Gastroesophageal sphincter (tissue), 4 donors: ENCODE results near the gene RAB5B. TPM values are rescaled to one million over a fixed set of nuclear protein-coding genes. Genes with fewer than 3 reads are reported as not detected.

Experiments
- ATAC-seq: fragments of 150-250 bp; one replicate; pipeline ENCODE4 v1.9.1; 2016; ENCODE audit warnings: mild to moderate bottlenecking, moderate library complexity
- H3K27ac ChIP-seq, 4 donors: fragments of 200-600 bp; sonication (generic) in 3 of 4; 1 replicate in 3 of 4; 2 replicates in 1 of 4; pipeline ENCODE4 v1.5.1; 2016 to 2019
- H3K27me3 ChIP-seq: fragments of 200-600 bp; sonication (generic); one replicate; pipeline ENCODE4 v1.5.1; 2019
- H3K36me3 ChIP-seq, 2 donors: fragments of 200-600 bp; sonication (generic); one replicate each; pipeline ENCODE4 v1.5.1; 2019; ENCODE audit warnings: control low read depth in 1 of 2
- H3K4me1 ChIP-seq, 3 donors: fragments of 200-600 bp; sonication (generic); 1 replicate in 2 of 3; 2 replicates in 1 of 3; pipeline ENCODE4 v1.5.1; 2016 to 2019; ENCODE audit warnings: control low read depth in 2 of 3
- H3K4me3 ChIP-seq, 2 donors: fragments of 200-600 bp; sonication (generic); one replicate each; pipeline ENCODE4 v1.5.1; 2019; ENCODE audit warnings: mild to moderate bottlenecking in 1 of 2, moderate library complexity in 1 of 2
- H3K9me3 ChIP-seq, 3 donors: fragments of 200-600 bp; sonication (generic); one replicate each; pipeline ENCODE4 v1.5.1; 2017 to 2019; ENCODE audit warnings: control low read depth in 2 of 3
- EP300 ChIP-seq: sonication (generic); formaldehyde crosslinking; IDR thresholded peaks from one replicate; pipeline ENCODE4 v1.6.1; 2017; ENCODE audit warnings: antibody characterized with exemption, mild to moderate bottlenecking
- POLR2A ChIP-seq, 2 donors: fragments of 450-650 bp; IDR thresholded peaks; one replicate each; pipeline ENCODE4 v1.6.1; 2017; ENCODE audit warnings: antibody characterized with exemption in 2 of 2, mild to moderate bottlenecking in 2 of 2, moderate library complexity in 1 of 2
- POLR2AphosphoS5 ChIP-seq: sonication (generic); formaldehyde crosslinking; IDR thresholded peaks from one replicate; pipeline ENCODE4 v1.6.1; 2017; ENCODE audit warnings: antibody characterized with exemption
- WGBS, 2 donors: methylation state at CpG; one replicate each; pipeline ENCODE4 v1.1.5; 2018; ENCODE audit warnings: low coverage in 1 of 2; 5-methylcytosine and 5-hydroxymethylcytosine counted together
- total RNA-seq, 4 donors: library from RNA; depleted of rRNA; stranded (reverse); fragments of >200 nt; gene quantifications; one replicate each; pipeline ENCODE4 v1.1.0, GENCODE V29; 2016
- TF ChIP-seq, protein P1 (sequence below), 4 experiments: fragments of 200-600 bp in 2 of 4; fragments of 450-650 bp in 2 of 4; sonication (generic) in 1 of 4; IDR thresholded peaks; one replicate each; pipeline ENCODE4 v1.5.1; 2017 to 2019; ENCODE audit warnings: antibody characterized with exemption in 4 of 4, mild to moderate bottlenecking in 2 of 4, moderate library complexity in 2 of 4

Gene RAB5B
- total RNA-seq, 4 donors from 2014 or later, result 113 to 169 (median 142) TPM

DNA sequence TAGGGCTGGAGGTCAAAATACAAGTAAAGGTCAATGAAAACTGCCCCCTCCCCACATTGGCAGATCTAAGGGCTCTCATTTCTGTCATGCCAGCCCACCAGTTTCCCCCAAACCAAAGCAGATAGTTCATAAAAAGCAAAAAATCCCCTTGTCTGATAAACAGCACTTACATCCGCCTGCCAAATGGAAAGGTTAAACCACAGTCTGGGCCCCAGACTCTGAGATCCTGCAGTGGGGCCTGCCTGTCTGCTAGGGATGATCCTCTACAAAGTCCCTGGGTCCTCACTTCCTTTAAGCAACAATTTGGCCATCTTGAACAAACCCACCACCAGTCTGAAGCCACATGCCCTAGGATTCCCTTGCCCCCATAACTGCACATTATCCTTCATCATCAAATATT, 58.1 kb downstream of the RAB5B start:
- 80 to 100% methylated on average over 1 of the region's 1 CpG for WGBS, 2 donors
- no peak overlapping the region for H3K27ac ChIP-seq

DNA sequence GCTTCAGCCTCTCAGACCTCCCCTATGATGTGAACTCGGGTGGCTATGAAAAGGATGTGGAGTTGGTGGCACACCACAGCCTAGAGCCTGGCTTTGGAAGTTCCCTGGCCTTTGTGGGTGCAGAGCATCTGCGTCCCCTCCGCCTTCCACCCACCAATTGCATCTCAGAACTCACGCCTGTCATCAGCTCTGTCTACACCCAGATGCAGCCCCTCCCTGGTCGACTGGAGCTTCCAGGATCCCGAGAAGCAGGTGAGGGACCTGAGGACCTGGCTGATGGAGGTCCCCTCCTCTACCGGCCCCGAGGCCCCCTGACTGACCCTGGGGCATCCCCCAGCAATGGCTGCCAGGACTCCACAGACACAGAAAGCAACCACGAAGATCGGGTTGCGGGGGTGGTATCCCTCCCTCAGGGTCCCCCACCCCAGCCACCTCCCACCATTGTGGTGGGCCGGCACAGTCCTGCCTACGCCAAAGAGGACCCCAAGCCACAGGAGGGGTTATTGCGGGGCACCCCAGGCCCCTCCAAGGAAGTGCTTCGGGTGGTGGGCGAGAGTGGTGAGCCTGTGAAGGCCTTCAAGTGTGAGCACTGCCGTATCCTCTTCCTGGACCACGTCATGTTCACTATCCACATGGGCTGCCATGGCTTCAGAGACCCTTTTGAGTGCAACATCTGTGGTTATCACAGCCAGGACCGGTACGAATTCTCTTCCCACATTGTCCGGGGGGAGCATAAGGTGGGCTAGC, 60.9 kb downstream of the RAB5B start:
- no peaks in the 10 kb centered on the region for H3K4me1 ChIP-seq
- H3K36me3 ChIP-seq, result peaks cover 0 to 73% of the 10 kb centered on the region in 2 donors
- no peak overlapping the region for H3K27ac ChIP-seq
- no peak overlapping the region for H3K4me3 ChIP-seq
- no peaks in the 10 kb centered on the region for H3K27me3 ChIP-seq
- ATAC-seq, result no peak
- WGBS, 2 donors, result 60 to 86% methylated on average over 1 to 6 of the region's 21 CpGs
- no peak for TF ChIP-seq POLR2AphosphoS5
- TF ChIP-seq, protein P1, sequence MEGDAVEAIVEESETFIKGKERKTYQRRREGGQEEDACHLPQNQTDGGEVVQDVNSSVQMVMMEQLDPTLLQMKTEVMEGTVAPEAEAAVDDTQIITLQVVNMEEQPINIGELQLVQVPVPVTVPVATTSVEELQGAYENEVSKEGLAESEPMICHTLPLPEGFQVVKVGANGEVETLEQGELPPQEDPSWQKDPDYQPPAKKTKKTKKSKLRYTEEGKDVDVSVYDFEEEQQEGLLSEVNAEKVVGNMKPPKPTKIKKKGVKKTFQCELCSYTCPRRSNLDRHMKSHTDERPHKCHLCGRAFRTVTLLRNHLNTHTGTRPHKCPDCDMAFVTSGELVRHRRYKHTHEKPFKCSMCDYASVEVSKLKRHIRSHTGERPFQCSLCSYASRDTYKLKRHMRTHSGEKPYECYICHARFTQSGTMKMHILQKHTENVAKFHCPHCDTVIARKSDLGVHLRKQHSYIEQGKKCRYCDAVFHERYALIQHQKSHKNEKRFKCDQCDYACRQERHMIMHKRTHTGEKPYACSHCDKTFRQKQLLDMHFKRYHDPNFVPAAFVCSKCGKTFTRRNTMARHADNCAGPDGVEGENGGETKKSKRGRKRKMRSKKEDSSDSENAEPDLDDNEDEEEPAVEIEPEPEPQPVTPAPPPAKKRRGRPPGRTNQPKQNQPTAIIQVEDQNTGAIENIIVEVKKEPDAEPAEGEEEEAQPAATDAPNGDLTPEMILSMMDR (IDR thresholded peaks at IDR 0.05), result no peak
- TF ChIP-seq POLR2A (IDR thresholded peaks at IDR 0.05), result no peak
- no peak for TF ChIP-seq EP300
- H3K9me3 ChIP-seq, result no peaks in the 10 kb centered on the region

More for the DNA sequence above, 58.1 kb downstream of the RAB5B start:
- TF ChIP-seq, protein P1 (IDR thresholded peaks at IDR 0.05), result no peak
- TF ChIP-seq POLR2A (IDR thresholded peaks at IDR 0.05), result no peak
- no peak for TF ChIP-seq POLR2AphosphoS5
- TF ChIP-seq EP300, result no peak
- Histone ChIP-seq H3K4me3 (no peak overlapping the region), H3K27me3 (no peaks in the 10 kb centered on the region), H3K36me3 (peaks cover 0 to 86% of the 10 kb centered on the region in 2 donors), H3K4me1 (peaks cover 0 to 9% (median 0%) of the 10 kb centered on the region in 3 donors), H3K9me3 (no peaks in the 10 kb centered on the region)
- ATAC-seq, result no peak

DNA sequence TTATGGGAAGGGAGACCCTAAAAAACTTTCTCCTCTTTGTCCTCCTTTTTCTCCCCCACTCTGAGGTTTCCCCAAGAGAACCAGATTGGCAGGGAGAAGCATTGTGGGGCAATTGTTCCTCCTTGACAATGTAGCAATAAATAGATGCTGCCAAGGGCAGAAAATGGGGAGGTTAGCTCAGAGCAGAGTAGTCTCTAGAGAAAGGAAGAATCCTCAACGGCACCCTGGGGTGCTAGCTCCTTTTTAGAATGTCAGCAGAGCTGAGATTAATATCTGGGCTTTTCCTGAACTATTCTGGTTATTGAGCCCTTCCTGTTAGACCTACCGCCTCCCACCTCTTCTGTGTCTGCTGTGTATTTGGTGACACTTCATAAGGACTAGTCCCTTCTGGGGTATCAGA, 63.3 kb downstream of the RAB5B start:
- no peak for TF ChIP-seq POLR2A (IDR thresholded peaks at IDR 0.05)
- TF ChIP-seq POLR2AphosphoS5, result no peak
- no peak for TF ChIP-seq EP300
- TF ChIP-seq, protein P1 (IDR thresholded peaks at IDR 0.05), result no peak
- no peak overlapping the region for H3K4me3 ChIP-seq
- ATAC-seq, result no peak
- no peaks in the 10 kb centered on the region for H3K9me3 ChIP-seq
- 79 to 80% methylated on average over 1 to 2 of the region's 2 CpGs for WGBS, 2 donors
- no peak overlapping the region for H3K27ac ChIP-seq
- H3K27me3 ChIP-seq, result no peaks in the 10 kb centered on the region
- H3K4me1 ChIP-seq, result peaks cover 0 to 7% (median 4%) of the 10 kb centered on the region in 3 donors
- H3K36me3 ChIP-seq, result peaks cover 0 to 58% of the 10 kb centered on the region in 2 donors

DNA sequence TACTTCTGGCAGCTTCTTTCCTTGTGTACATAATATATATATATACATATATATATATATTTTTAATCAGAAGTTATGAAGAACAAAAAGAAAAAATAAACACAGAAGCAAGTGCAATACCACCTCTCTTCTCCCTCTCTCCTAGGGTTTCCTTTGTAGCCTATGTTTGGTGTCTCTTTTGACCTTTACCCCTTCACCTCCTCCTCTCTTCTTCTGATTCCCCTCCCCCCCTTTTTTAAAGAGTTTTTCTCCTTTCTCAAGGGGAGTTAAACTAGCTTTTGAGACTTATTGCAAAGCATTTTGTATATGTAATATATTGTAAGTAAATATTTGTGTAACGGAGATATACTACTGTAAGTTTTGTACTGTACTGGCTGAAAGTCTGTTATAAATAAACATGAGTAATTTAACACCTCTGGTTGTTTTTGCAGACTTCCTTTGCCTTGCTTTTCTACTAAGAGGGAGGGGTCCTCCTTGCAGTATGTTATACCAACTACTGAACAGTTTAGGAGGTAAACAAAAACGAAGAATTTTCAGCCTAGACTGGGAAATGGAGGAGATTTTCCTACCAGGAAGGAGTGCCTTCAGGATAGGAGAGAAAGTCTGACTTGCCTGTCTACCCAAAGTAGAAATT, 64.3 kb downstream of the RAB5B start:
- H3K36me3 ChIP-seq, result peaks cover 0 to 51% of the 10 kb centered on the region in 2 donors
- 37 to 48% methylated on average over 2 of the region's 2 CpGs for WGBS, 2 donors

DNA sequence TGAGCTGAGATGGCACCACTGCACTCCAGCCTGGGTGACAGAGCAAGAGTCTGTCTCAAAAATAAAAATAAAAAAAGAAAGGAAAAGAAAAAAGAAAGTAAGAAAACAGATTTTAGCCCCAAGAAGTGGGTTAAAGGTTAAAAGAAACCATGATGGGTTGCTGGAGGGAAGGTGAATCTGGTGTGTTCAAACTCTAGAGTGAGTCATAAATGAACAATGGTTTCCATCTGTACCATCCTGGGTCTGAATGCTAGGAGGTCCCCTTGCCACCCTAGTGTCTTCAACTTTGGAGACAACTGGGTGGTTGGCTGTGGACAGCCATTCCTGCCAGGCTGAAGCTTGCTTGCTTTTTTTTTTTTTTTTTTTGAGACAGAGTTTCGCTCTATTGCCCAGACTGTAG, 66.3 kb downstream of the RAB5B start:
- 100% methylated on average over 1 of the region's 1 CpG; no CpG with 5 or more reads in 1 of the 2 donors for WGBS, 2 donors
- Histone ChIP-seq H3K4me1 (peaks cover 4 to 22% (median 4%) of the 10 kb centered on the region in 3 donors), H3K27me3 (no peaks in the 10 kb centered on the region), H3K27ac (no peak overlapping the region), H3K36me3 (peaks cover 0 to 51% of the 10 kb centered on the region in 2 donors), H3K9me3 (no peaks in the 10 kb centered on the region), H3K4me3 (no peak overlapping the region)
- no peak for ATAC-seq
- TF ChIP-seq POLR2A (IDR thresholded peaks at IDR 0.05), result no peak
- TF ChIP-seq, protein P1 (IDR thresholded peaks at IDR 0.05), result no peak
- no peak for TF ChIP-seq POLR2AphosphoS5
- TF ChIP-seq EP300, result no peak

More for the DNA sequence above, 64.3 kb downstream of the RAB5B start:
- Histone ChIP-seq H3K27me3 (no peaks in the 10 kb centered on the region), H3K27ac (no peak overlapping the region), H3K4me3 (no peak overlapping the region), H3K9me3 (no peaks in the 10 kb centered on the region), H3K4me1 (peaks cover 4 to 14% (median 4%) of the 10 kb centered on the region in 3 donors)
- ATAC-seq, result no peak
- TF ChIP-seq EP300, result no peak
- TF ChIP-seq POLR2A (IDR thresholded peaks at IDR 0.05), result no peak
